ENCODE measurements around the gene ARPIN.

DNA sequence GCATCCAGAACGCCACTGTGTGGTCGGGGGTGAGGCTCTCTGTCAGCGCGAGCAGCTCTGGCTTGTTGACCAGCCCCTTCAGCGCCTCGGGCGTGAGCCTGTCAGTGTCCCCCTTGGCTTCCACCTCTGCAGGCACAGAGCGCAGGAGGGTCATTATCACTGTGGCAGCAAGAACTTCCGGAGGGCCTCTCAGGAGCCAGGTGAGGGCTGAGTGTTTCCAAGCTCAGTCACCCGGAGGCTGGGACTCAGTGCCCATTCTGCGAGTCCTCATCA is 9.0 kb downstream of the ARPIN start:
- TF ChIP-seq, protein P1, sequence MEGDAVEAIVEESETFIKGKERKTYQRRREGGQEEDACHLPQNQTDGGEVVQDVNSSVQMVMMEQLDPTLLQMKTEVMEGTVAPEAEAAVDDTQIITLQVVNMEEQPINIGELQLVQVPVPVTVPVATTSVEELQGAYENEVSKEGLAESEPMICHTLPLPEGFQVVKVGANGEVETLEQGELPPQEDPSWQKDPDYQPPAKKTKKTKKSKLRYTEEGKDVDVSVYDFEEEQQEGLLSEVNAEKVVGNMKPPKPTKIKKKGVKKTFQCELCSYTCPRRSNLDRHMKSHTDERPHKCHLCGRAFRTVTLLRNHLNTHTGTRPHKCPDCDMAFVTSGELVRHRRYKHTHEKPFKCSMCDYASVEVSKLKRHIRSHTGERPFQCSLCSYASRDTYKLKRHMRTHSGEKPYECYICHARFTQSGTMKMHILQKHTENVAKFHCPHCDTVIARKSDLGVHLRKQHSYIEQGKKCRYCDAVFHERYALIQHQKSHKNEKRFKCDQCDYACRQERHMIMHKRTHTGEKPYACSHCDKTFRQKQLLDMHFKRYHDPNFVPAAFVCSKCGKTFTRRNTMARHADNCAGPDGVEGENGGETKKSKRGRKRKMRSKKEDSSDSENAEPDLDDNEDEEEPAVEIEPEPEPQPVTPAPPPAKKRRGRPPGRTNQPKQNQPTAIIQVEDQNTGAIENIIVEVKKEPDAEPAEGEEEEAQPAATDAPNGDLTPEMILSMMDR (IDR thresholded peaks at IDR 0.05), result no peak
- no peak for TF ChIP-seq GABPB1 (CRISPR knock-in tag; IDR thresholded peaks at IDR 0.05)
- no peak for TF ChIP-seq NFYB (CRISPR knock-in tag; conservative IDR thresholded peaks at IDR 0.05; ENCODE audit: low read depth)
- no peak for TF ChIP-seq RELA (CRISPR knock-in tag; IDR thresholded peaks at IDR 0.05; ENCODE audit: borderline replicate concordance)
- TF ChIP-seq, protein P2, sequence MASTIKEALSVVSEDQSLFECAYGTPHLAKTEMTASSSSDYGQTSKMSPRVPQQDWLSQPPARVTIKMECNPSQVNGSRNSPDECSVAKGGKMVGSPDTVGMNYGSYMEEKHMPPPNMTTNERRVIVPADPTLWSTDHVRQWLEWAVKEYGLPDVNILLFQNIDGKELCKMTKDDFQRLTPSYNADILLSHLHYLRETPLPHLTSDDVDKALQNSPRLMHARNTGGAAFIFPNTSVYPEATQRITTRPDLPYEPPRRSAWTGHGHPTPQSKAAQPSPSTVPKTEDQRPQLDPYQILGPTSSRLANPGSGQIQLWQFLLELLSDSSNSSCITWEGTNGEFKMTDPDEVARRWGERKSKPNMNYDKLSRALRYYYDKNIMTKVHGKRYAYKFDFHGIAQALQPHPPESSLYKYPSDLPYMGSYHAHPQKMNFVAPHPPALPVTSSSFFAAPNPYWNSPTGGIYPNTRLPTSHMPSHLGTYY (CRISPR knock-in tag; IDR thresholded peaks at IDR 0.05), result no peak
- no peak for TF ChIP-seq PRRX2 (CRISPR knock-in tag; IDR thresholded peaks at IDR 0.05)
- TF ChIP-seq KAT7 (CRISPR knock-in tag; IDR thresholded peaks at IDR 0.05; ENCODE audit: borderline replicate concordance), result no peak
- TF ChIP-seq, protein P3, sequence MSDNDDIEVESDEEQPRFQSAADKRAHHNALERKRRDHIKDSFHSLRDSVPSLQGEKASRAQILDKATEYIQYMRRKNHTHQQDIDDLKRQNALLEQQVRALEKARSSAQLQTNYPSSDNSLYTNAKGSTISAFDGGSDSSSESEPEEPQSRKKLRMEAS (CRISPR knock-in tag; IDR thresholded peaks at IDR 0.05), result no peak
- TF ChIP-seq JUN (CRISPR knock-in tag; IDR thresholded peaks at IDR 0.05), result no peak
- no peak for TF ChIP-seq ZNF671 (CRISPR knock-in tag; IDR thresholded peaks at IDR 0.05)
